ENCODE data around the gene BMPR1B. TPM values are rescaled to one million over a fixed set of nuclear protein-coding genes. Genes with fewer than 3 reads are reported as not detected.

The BMPR1B gene
- total and polyA plus RNA-seq, 2 of the 4 experiments (the other 2 are of a cell fraction): 0.24 to 0.90 TPM

- Histone ChIP-seq H4K5ac (ENCODE audit: low read depth, low read length) (no peak overlapping the region), H4K8ac (ENCODE audit: low read depth in 2 of 2, low read length in 2 of 2) (no peak overlapping the region), H2BK120ac (ENCODE audit: low read depth, low read length) (no peak overlapping the region), H3K79me1 (ENCODE audit: low read depth in 1 of 2, low read length in 2 of 2) (no peaks in the 10 kb centered on the region), H3K36me3 (ENCODE audit: control insufficient read depth, insufficient read depth, low read length) (no peaks in the 10 kb centered on the region), H3K4me1 (ENCODE audit: control insufficient read depth, insufficient read depth, low read length) (no peaks in the 10 kb centered on the region), H4K91ac (ENCODE audit: insufficient read depth, low read depth, low read length) (no peak overlapping the region), H4K20me1 (ENCODE audit: insufficient read depth, low read length) (no peaks in the 10 kb centered on the region), H3K9me3 (ENCODE audit: control insufficient read depth, insufficient read depth, low read length) (no peaks in the 10 kb centered on the region), H2BK15ac (ENCODE audit: low read depth, low read length) (no peak overlapping the region), H2AFZ (replicated peaks; ENCODE audit: low read length, poor library complexity) (no peak overlapping the region), H2BK5ac (ENCODE audit: low read depth, low read length, poor library complexity, severe bottlenecking) (no peak overlapping the region), H2BK20ac (ENCODE audit: low read depth, low read length) (no peak overlapping the region), H3K4ac (ENCODE audit: low read depth, low read length) (no peak overlapping the region), H3K23ac (ENCODE audit: low read depth, low read length) (no peak overlapping the region), H3K4me3 (ENCODE audit: insufficient read depth, low read depth, low read length) (no peak overlapping the region), H3K56ac (ENCODE audit: extremely low read depth, insufficient read depth, low read length) (no peak overlapping the region), H3K27ac (ENCODE audit: insufficient read depth, low read length) (no peak overlapping the region), H3K9ac (ENCODE audit: low read depth, low read length) (no peak overlapping the region), H3K14ac (replicated peaks; ENCODE audit: low read depth, low read length) (no peak overlapping the region), H2AK9ac (replicated peaks; ENCODE audit: low read depth, low read length, poor library complexity) (no peak overlapping the region), H3K4me2 (ENCODE audit: low read depth, low read length) (no peak overlapping the region), H3K18ac (ENCODE audit: low read depth, low read length) (no peak overlapping the region), H2AK5ac (ENCODE audit: low read depth, low read length) (no peak overlapping the region), H3K9me1 (ENCODE audit: insufficient read depth, low read length) (no peaks in the 10 kb centered on the region), H3K27me3 (ENCODE audit: control insufficient read depth, insufficient read depth, low read length) (no peaks in the 10 kb centered on the region; the same call in 1 of the 2 replicates)
- dilution Hi-C loops (cut with HindIII; ENCODE audit: low sequenced_read_pairs, unreplicated experiment): no loop called here
- BruUV-seq (replicated peaks): no TSS peak
- no peak for DNase-seq
- intact Hi-C loops (cut with micrococcal nuclease): no loop called here
- ChIA-PET CTCF (interaction anchor here (0.6 kb wide), 1 partner anchor 21 kb away, joined by 3 read pairs; no protein-coding TSS in a partner anchor), POLR2A (ENCODE audit: unreplicated experiment) (no interaction called here)
- 94% methylated on average over 2 of the region's 2 CpGs; no CpG with 5 or more reads in 1 of the 2 experiments for WGBS, 2 experiments (ENCODE audit: extremely low coverage in 2 of 2, insufficient read length in 1 of 2)
- ATAC-seq (ENCODE audit: low read depth): no peak
- in situ Hi-C loops (cut with MboI; ENCODE audit: low sequenced_read_pairs): no loop called here
- no peak for TF ChIP-seq MXI1 (IDR thresholded peaks at IDR 0.05; ENCODE audit: borderline replicate concordance, low read depth, low read length)
- TF ChIP-seq NFE2L2 (IDR thresholded peaks at IDR 0.05; ENCODE audit: low read depth, low read length): no peak
- no peak for TF ChIP-seq ELK1 (IDR thresholded peaks at IDR 0.05; ENCODE audit: borderline replicate concordance, low read depth, low read length)
- no peak for TF ChIP-seq SMC3 (IDR thresholded peaks at IDR 0.05; ENCODE audit: low read depth, low read length)
- no peak for TF ChIP-seq FOS (IDR thresholded peaks at IDR 0.05; ENCODE audit: low read depth, low read length)
- no peak for TF ChIP-seq MAFK (IDR thresholded peaks at IDR 0.05; ENCODE audit: low read depth, low read length)
- no peak for TF ChIP-seq CTCF (conservative IDR thresholded peaks at IDR 0.05; ENCODE audit: low read depth, low read length)
- TF ChIP-seq RFX5 (IDR thresholded peaks at IDR 0.05; ENCODE audit: low read depth, low read length): no peak
- no peak for TF ChIP-seq BHLHE40 (IDR thresholded peaks at IDR 0.05; ENCODE audit: low read depth, low read length)
- no peak for TF ChIP-seq CEBPB (IDR thresholded peaks at IDR 0.05; ENCODE audit: low read depth, low read length)
- no peak for TF ChIP-seq MAZ (IDR thresholded peaks at IDR 0.05; ENCODE audit: borderline replicate concordance, low read depth, low read length)
- TF ChIP-seq USF2 (IDR thresholded peaks at IDR 0.05; ENCODE audit: low read depth, low read length): no peak
- TF ChIP-seq RAD21 (IDR thresholded peaks at IDR 0.05; ENCODE audit: low read length): no peak
- TF ChIP-seq RCOR1 (IDR thresholded peaks at IDR 0.05; ENCODE audit: insufficient replicate concordance, low read length): no peak
- no peak for TF ChIP-seq POLR2A (IDR thresholded peaks at IDR 0.05; ENCODE audit: low read depth, low read length)
- TF ChIP-seq CHD1 (IDR thresholded peaks at IDR 0.05; ENCODE audit: low read depth, low read length): no peak
Measured at GRCh38 chr4:95158626-95159025, 400.9 kb downstream of the BMPR1B start.

Measured in IMR-90 (cell line).